MM.1S (cell line): Measurements from ENCODE around the gene CD300E.
A peak's percentile ranks its signal among the peaks of the same experiment; 100 is the strongest.
"Not testable (repeated sequence)": the region's sequence is repeated elsewhere in the genome, so short reads cannot be mapped to it uniquely, and the experiment has no call there.

Experiments used
- DNase-seq: peaks from one replicate; pipeline ENCODE4 v3.0.0-alpha.2; 2015
- H2AFZ ChIP-seq: fragments of 300-600 bp; sonication (generic); 2 replicates; pipeline ENCODE4 v1.6.0; 2016; ENCODE audit warnings: antibody characterized with exemption, low read length
- H3F3A ChIP-seq: fragments of 300-600 bp; sonication (generic); 2 replicates; pipeline ENCODE4 v1.6.1; 2016; ENCODE audit warnings: mild to moderate bottlenecking, antibody characterized with exemption, low read length, moderate library complexity, mixed read lengths; ENCODE audit not compliant: insufficient read depth
- H3K27ac ChIP-seq: fragments of 300-600 bp; sonication (generic); 2 replicates; pipeline ENCODE4 v1.5.1; 2016; ENCODE audit warnings: mild to moderate bottlenecking, low read length
- H3K27me3 ChIP-seq: fragments of 300-600 bp; sonication (generic); replicated peaks from 2 replicates; pipeline ENCODE4 v1.6.0; 2016; ENCODE audit warnings: low read length; ENCODE audit not compliant: insufficient read depth
- H3K36me3 ChIP-seq: fragments of 300-600 bp; sonication (generic); replicated peaks from 2 replicates; pipeline ENCODE4 v1.6.1; 2016; ENCODE audit warnings: mild to moderate bottlenecking, low read length, mixed read lengths; ENCODE audit not compliant: insufficient read depth
- H3K4me1 ChIP-seq: fragments of 300-600 bp; sonication (generic); 2 replicates; pipeline ENCODE4 v1.6.1; 2016; ENCODE audit warnings: low read length, mixed read lengths
- H3K4me2 ChIP-seq: fragments of 300-600 bp; sonication (generic); 2 replicates; pipeline ENCODE4 v1.6.0; 2016; ENCODE audit warnings: low read depth, low read length
- H3K4me3 ChIP-seq: fragments of 300-600 bp; sonication (generic); 2 replicates; pipeline ENCODE4 v1.5.1; 2016; ENCODE audit warnings: low read length, mixed read lengths
- H3K79me2 ChIP-seq: fragments of 300-600 bp; sonication (generic); 2 replicates; pipeline ENCODE4 v1.6.1; 2016; ENCODE audit warnings: mixed run types, low read length, mixed read lengths
- H3K9ac ChIP-seq: fragments of 300-600 bp; sonication (generic); 2 replicates; pipeline ENCODE4 v1.6.1; 2016; ENCODE audit warnings: low read length, mixed read lengths
- H3K9me2 ChIP-seq: fragments of 300-600 bp; sonication (generic); replicated peaks from 2 replicates; pipeline ENCODE4 v1.6.1; 2016; ENCODE audit warnings: mild to moderate bottlenecking, low read length, mixed read lengths; ENCODE audit not compliant: insufficient read depth
- H3K9me3 ChIP-seq: fragments of 300-600 bp; sonication (generic); replicated peaks from 2 replicates; pipeline ENCODE4 v1.6.1; 2016; ENCODE audit warnings: mild to moderate bottlenecking, low read length, mixed read lengths; ENCODE audit not compliant: insufficient read depth
- H4K20me1 ChIP-seq: fragments of 300-600 bp; sonication (generic); 2 replicates; pipeline ENCODE4 v1.6.1; 2016; ENCODE audit warnings: mild to moderate bottlenecking, low read length, moderate library complexity, mixed read lengths; ENCODE audit not compliant: insufficient read depth
- CTCF ChIP-seq: fragments of 300-600 bp; sonication (generic); IDR thresholded peaks from 2 replicates; pipeline ENCODE4 v1.5.1; 2016; ENCODE audit warnings: antibody characterized with exemption, low read length, mixed read lengths
- EZH2 ChIP-seq: fragments of 300-600 bp; sonication (generic); optimal IDR thresholded peaks from 2 replicates; pipeline ENCODE3; 2017; ENCODE audit warnings: low read depth, mild to moderate bottlenecking, antibody characterized with exemption, low read length, mixed read lengths
- EZH2phosphoT487 ChIP-seq: fragments of 300-600 bp; sonication (generic); IDR thresholded peaks from 2 replicates; pipeline ENCODE4 v1.6.1; 2018; ENCODE audit warnings: antibody characterized with exemption, low read length

CD300E gene

GRCh38 chr17:74639704-74640151, 16.2 kb upstream of the CD300E start:
- Histone ChIP-seq H2AFZ (no peak overlapping the region), H3K4me2 (peak overlapping the region; percentile 61), H3K9me2 (no peaks in the 10 kb centered on the region), H3K27me3 (peaks cover 94% of the 10 kb centered on the region), H3K27ac (no peak overlapping the region), H3K9me3 (no peaks in the 10 kb centered on the region), H3K36me3 (no peaks in the 10 kb centered on the region), H3K4me3 (0 out of 2 replicates have a peak overlapping the region, but pooled peaks have one; percentile 21), H3K4me1 (peaks cover 43% of the 10 kb centered on the region), H3K9ac (no peak overlapping the region), H3K79me2 (no peaks in the 10 kb centered on the region), H4K20me1 (no peaks in the 10 kb centered on the region), H3F3A (peaks cover 9% of the 10 kb centered on the region; the same call in 1 of the 2 replicates)
- no peak for TF ChIP-seq EZH2phosphoT487
- DNase-seq: peak; percentile 73

DNA sequence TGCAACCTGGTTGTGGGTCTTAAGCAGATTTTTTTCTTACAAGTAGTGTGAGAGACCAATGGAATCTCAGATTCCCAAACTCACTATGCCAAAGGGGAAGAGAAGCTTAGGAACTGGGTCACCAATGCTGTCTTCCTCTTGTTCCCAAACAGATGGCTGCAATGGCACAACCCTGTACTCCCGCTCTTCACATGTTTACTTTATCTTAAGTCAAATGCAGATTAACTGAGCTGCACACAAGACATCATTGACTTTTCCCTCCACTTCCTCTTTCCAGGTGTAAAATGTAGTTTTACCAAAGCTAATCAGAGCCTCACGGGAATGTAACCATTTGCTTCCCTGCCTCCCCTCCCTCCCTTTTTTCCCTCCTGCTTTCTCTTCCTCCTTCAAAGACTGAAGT, 14.4 kb upstream of the CD300E start:
- Histone ChIP-seq H3K9me2 (no peaks in the 10 kb centered on the region), H3K79me2 (no peaks in the 10 kb centered on the region), H3K27me3 (peaks cover 86% of the 10 kb centered on the region), H3K4me2 (no peak overlapping the region), H3K9me3 (no peaks in the 10 kb centered on the region), H3F3A (peaks cover 9% of the 10 kb centered on the region; the same call in 1 of the 2 replicates), H2AFZ (no peak overlapping the region), H3K4me1 (peaks cover 43% of the 10 kb centered on the region), H4K20me1 (no peaks in the 10 kb centered on the region), H3K27ac (no peak overlapping the region), H3K9ac (no peak overlapping the region), H3K4me3 (no peak overlapping the region), H3K36me3 (no peaks in the 10 kb centered on the region)
- TF ChIP-seq EZH2 (no peak), CTCF (no peak), EZH2phosphoT487 (no peak)
- no peak for DNase-seq

DNA sequence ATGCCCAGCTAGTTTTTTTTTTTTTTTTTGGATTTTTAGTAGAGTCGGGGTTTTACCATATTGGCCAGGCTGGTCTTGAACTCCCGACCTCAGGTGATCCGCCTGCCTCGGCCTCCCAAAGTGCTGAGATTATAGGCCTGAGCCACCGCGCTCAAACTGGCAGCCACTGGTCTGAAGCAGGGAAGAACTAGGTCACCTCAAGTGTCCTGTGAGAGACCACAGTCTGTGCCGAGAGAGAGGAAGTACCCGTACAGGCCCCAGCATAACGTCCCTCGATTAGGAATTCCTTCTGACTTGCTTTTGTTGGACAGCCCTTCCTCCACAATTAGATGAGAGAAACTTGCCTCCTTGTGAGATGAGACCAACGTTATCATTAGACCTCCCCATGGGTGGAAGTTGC, 13.7 kb upstream of the CD300E start:
- H3K36me3 ChIP-seq: no peaks in the 10 kb centered on the region
- H3K4me1 ChIP-seq: peaks cover 38% of the 10 kb centered on the region
- no peaks in the 10 kb centered on the region for H3K9me3 ChIP-seq
- H3K27ac ChIP-seq: no peak overlapping the region
- no peaks in the 10 kb centered on the region for H3K9me2 ChIP-seq
- H3K4me2 ChIP-seq: no peak overlapping the region
- no peak overlapping the region for H3K4me3 ChIP-seq
- no peak overlapping the region for H2AFZ ChIP-seq
- H3K9ac ChIP-seq: no peak overlapping the region
- TF ChIP-seq EZH2phosphoT487 (no peak), EZH2 (no peak), CTCF (no peak)
- H4K20me1 ChIP-seq: no peaks in the 10 kb centered on the region
- no peaks in the 10 kb centered on the region for H3K79me2 ChIP-seq
- H3F3A ChIP-seq: peaks cover 9% of the 10 kb centered on the region; the same call in 1 of the 2 replicates
- peaks cover 86% of the 10 kb centered on the region for H3K27me3 ChIP-seq
- no peak for DNase-seq

DNA sequence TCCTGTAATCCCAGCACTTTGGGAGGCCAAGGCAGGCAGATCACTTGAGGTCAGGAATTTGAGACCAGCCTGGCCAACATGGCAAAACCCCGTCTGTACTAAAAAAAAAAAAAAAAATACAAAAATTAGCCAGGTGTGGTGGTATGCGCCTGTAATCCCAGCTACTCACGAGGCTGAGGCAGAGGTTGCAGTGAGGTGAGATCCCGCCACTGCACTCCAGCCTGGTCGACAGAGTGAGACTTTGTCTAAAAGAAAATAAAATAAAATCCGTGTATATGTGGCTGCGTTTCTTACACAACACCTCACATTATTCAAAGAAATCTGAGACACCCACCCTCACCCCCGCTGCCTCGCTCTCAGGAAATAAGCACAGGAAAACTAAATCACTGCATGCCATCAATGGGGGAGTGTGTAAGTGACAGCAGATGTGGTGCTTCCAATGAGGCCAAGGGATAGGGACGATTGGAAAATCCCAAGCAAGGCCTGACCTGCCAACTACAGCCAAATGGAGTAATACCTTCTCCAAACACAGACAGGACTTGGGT, 13.1 kb upstream of the CD300E start:
- H3K9me3 ChIP-seq, H3K27ac ChIP-seq, H4K20me1 ChIP-seq, H3K4me3 ChIP-seq, H3K4me2 ChIP-seq, H3K9me2 ChIP-seq, DNase-seq, H3K79me2 ChIP-seq, H3K36me3 ChIP-seq, H3K9ac ChIP-seq, H2AFZ ChIP-seq: not testable (repeated sequence)
- peaks cover 86% of the 10 kb centered on the region for H3K27me3 ChIP-seq
- peaks cover 36% of the 10 kb centered on the region for H3K4me1 ChIP-seq
- peaks cover 15% of the 10 kb centered on the region for H3F3A ChIP-seq
